ENCODE results near the gene IGLL5. TPM values are rescaled to one million over a fixed set of nuclear protein-coding genes. Genes with fewer than 3 reads are reported as not detected.

IGLL5 gene
- total RNA-seq, 2 experiments from 2014 or later = not detected

GRCh38 chr22:22931557-22932270, 44.1 kb downstream of the IGLL5 start:
- POLR2A ChIA-PET = no interaction called here
- CTCF ChIA-PET = interaction anchor here (1.3 kb wide), 1 partner anchor 48 kb away, joined by 6 read pairs; no protein-coding TSS in a partner anchor

- CTCF ChIA-PET = interaction anchor here (1.3 kb wide), 1 partner anchor 49 kb away, joined by 6 read pairs; no protein-coding TSS in a partner anchor
- POLR2A ChIA-PET = no interaction called here
Observed at GRCh38 chr22:22932512-22932941, 44.9 kb downstream of the IGLL5 start.

- CTCF ChIA-PET = no interaction called here
- POLR2A ChIA-PET = no interaction called here
Observed at GRCh38 chr22:22933100-22933806, 45.6 kb downstream of the IGLL5 start.

GRCh38 chr22:22933807-22934542, 46.4 kb downstream of the IGLL5 start:
- CTCF ChIA-PET = interaction anchor here (0.9 to 1.4 kb wide), 2 partner anchors 187 to 224 kb away, joined by 3 read pairs; no protein-coding TSS in a partner anchor
- POLR2A ChIA-PET = no interaction called here

GRCh38 chr22:22934543-22935055, 47.0 kb downstream of the IGLL5 start:
- POLR2A ChIA-PET = no interaction called here
- CTCF ChIA-PET = interaction anchor here (0.9 to 1.4 kb wide), 2 partner anchors 187 to 225 kb away, joined by 3 read pairs; no protein-coding TSS in a partner anchor

GRCh38 chr22:22935056-22935545, 47.5 kb downstream of the IGLL5 start:
- ChIA-PET CTCF (interaction anchor here (0.9 to 1.4 kb wide), 2 partner anchors 51 to 225 kb away, joined by 3 to 4 read pairs; no protein-coding TSS in a partner anchor), POLR2A (no interaction called here)

- POLR2A ChIA-PET = no interaction called here
- CTCF ChIA-PET = interaction anchor here (0.9 to 1.4 kb wide), 3 partner anchors 51 to 226 kb away, joined by 3 to 4 read pairs (median 3); no protein-coding TSS in a partner anchor
Observed at GRCh38 chr22:22935546-22936157, 48.0 kb downstream of the IGLL5 start.

- ChIA-PET CTCF (interaction anchor here (1.2 kb wide), 1 partner anchor 89 kb away, joined by 3 read pairs; no protein-coding TSS in a partner anchor), POLR2A (no interaction called here)
Observed at GRCh38 chr22:22936180-22936914, 48.7 kb downstream of the IGLL5 start.

GRCh38 chr22:22936915-22937656, 49.5 kb downstream of the IGLL5 start:
- POLR2A ChIA-PET = no interaction called here
- CTCF ChIA-PET = no interaction called here

- ChIA-PET CTCF (no interaction called here), POLR2A (no interaction called here)
Observed at GRCh38 chr22:22937894-22938480, 50.4 kb downstream of the IGLL5 start.

- CTCF ChIA-PET = no interaction called here
- POLR2A ChIA-PET = no interaction called here
Observed at GRCh38 chr22:22938672-22939587, 51.3 kb downstream of the IGLL5 start.

GRCh38 chr22:22939588-22940368, 52.2 kb downstream of the IGLL5 start:
- ChIA-PET CTCF (interaction anchor here (1.4 to 4.0 kb wide), 2 partner anchors 16 to 91 kb away, joined by 3 to 23 read pairs; no protein-coding TSS in a partner anchor), POLR2A (no interaction called here)

GRCh38 chr22:22940961-22941605, 53.5 kb downstream of the IGLL5 start:
- ChIA-PET POLR2A (no interaction called here), CTCF (interaction anchor here (1.3 to 4.0 kb wide), 4 partner anchors 14 to 171 kb away, joined by 3 to 23 read pairs (median 3); no protein-coding TSS in a partner anchor)

- ChIA-PET CTCF (interaction anchor here (0.8 to 4.0 kb wide), 8 partner anchors 12 to 172 kb away, joined by 3 to 23 read pairs (median 3); no protein-coding TSS in a partner anchor), POLR2A (no interaction called here)
Observed at GRCh38 chr22:22941831-22942510, 54.4 kb downstream of the IGLL5 start.

Data from activated CD8-positive, alpha-beta memory T cell treated with anti-CD3 and anti-CD28 coated beads for 36 hours (primary cell).